HepG2 (cell line): ENCODE data around the gene MMP23B. TPM values are rescaled to one million over a fixed set of nuclear protein-coding genes. Genes with fewer than 3 reads are reported as not detected.

Experiments used
- HHEX ChIP-seq: IDR thresholded peaks from 2 replicates; pipeline ENCODE4 v1.6.1; 2016; ENCODE audit warnings: control low read depth
- MEIS1 ChIP-seq: sonication (generic); formaldehyde crosslinking; IDR thresholded peaks from 2 replicates; pipeline ENCODE4 v1.9.0; 2021; ENCODE audit warnings: mild to moderate bottlenecking, missing genetic modification reagents, moderate library complexity, borderline replicate concordance
- NFYC ChIP-seq: IDR thresholded peaks from 2 replicates; pipeline ENCODE4 v1.6.1; 2016; ENCODE audit warnings: missing genetic modification reagents, missing compliant biosample characterization
- PLRG1 ChIP-seq: fragments of 450-650 bp; conservative IDR thresholded peaks from 2 replicates; pipeline ENCODE4 v1.6.1; 2016
- SCMH1 ChIP-seq: sonication (generic); formaldehyde crosslinking; IDR thresholded peaks from 2 replicates; pipeline ENCODE4 v1.9.0; 2021; ENCODE audit warnings: missing genetic modification reagents, mild to moderate bottlenecking, borderline replicate concordance
- SKI ChIP-seq: fragments of 450-650 bp; IDR thresholded peaks from one replicate; pipeline ENCODE4 v1.6.1; 2018; ENCODE audit warnings: mild to moderate bottlenecking; ENCODE audit not compliant: partially characterized antibody
- SP5 ChIP-seq: IDR thresholded peaks from 2 replicates; pipeline ENCODE4 v1.6.1; 2016; ENCODE audit warnings: low read depth, borderline replicate concordance
- TP53 ChIP-seq: sonication (generic); formaldehyde crosslinking; conservative IDR thresholded peaks from 2 replicates; pipeline ENCODE4 v1.4.0; 2020; ENCODE audit warnings: missing genetic modification reagents
- ZNF430 ChIP-seq: sonication (generic); formaldehyde crosslinking; IDR thresholded peaks from 2 replicates; pipeline ENCODE4 v1.9.0; 2021; ENCODE audit warnings: mild to moderate bottlenecking, missing genetic modification reagents
- ZNF432 ChIP-seq: sonication (generic); formaldehyde crosslinking; IDR thresholded peaks from 2 replicates; pipeline ENCODE4 v1.5.0; 2020; ENCODE audit warnings: missing genetic modification reagents, mild to moderate bottlenecking, borderline replicate concordance
- ZNF451 ChIP-seq: sonication (generic); formaldehyde crosslinking; IDR thresholded peaks from 2 replicates; pipeline ENCODE4 v1.5.0; 2020; ENCODE audit warnings: mild to moderate bottlenecking, missing genetic modification reagents
- ZNF781 ChIP-seq: sonication (generic); formaldehyde crosslinking; IDR thresholded peaks from 2 replicates; pipeline ENCODE4 v1.5.1; 2020; ENCODE audit warnings: borderline replicate concordance, mild to moderate bottlenecking, missing genetic modification reagents; ENCODE audit errors: not compliant biosample characterization
- polyA plus RNA-seq, 8 experiments: library from polyadenylated mRNA; depleted of rRNA in 3 of 8; stranded (reverse) in 7 of 8; unstranded in 1 of 8; fragments of >200 nt; fragmentation: Illumina TruSeq in 4 of 8; extraction: Trizol in 4 of 8; gene quantifications; 2 replicates each; pipeline versions ENCODE4 v1.2.1 to v1.2.3, GENCODE V29; 2011 to 2016; ENCODE audit warnings: low read depth in 4 of 8, missing spikeins in 1 of 8, mixed read lengths in 1 of 8; ENCODE audit not compliant: insufficient read depth in 1 of 8
- total RNA-seq, 5 experiments: library from RNA; depleted of rRNA; stranded (reverse); fragments of >200 nt; fragmentation: Illumina TruSeq; extraction: Trizol; gene quantifications; 2 replicates each; pipeline ENCODE4 v1.2.3, GENCODE V29; 2016; ENCODE audit warnings: low read depth in 1 of 5
- TF ChIP-seq, protein P1 (sequence below): sonication (generic); formaldehyde crosslinking; IDR thresholded peaks from 2 replicates; pipeline ENCODE4 v1.9.0; 2022; ENCODE audit warnings: missing genetic modification reagents, mild to moderate bottlenecking, borderline replicate concordance
- TF ChIP-seq, protein P2 (sequence below): IDR thresholded peaks from 2 replicates; pipeline ENCODE4 v1.6.1; 2016; ENCODE audit warnings: missing compliant biosample characterization, missing genetic modification reagents, borderline replicate concordance
- TF ChIP-seq, protein P3 (sequence below): sonication (generic); formaldehyde crosslinking; IDR thresholded peaks from 2 replicates; pipeline ENCODE4 v1.5.0; 2020; ENCODE audit warnings: mild to moderate bottlenecking, missing genetic modification reagents, moderate library complexity

Gene MMP23B
- total and polyA plus RNA-seq, 2 of the 13 experiments (the other 11 are each of a cell fraction or from before 2014, with no cell fraction given), result 0.61 to 0.75 TPM

DNA sequence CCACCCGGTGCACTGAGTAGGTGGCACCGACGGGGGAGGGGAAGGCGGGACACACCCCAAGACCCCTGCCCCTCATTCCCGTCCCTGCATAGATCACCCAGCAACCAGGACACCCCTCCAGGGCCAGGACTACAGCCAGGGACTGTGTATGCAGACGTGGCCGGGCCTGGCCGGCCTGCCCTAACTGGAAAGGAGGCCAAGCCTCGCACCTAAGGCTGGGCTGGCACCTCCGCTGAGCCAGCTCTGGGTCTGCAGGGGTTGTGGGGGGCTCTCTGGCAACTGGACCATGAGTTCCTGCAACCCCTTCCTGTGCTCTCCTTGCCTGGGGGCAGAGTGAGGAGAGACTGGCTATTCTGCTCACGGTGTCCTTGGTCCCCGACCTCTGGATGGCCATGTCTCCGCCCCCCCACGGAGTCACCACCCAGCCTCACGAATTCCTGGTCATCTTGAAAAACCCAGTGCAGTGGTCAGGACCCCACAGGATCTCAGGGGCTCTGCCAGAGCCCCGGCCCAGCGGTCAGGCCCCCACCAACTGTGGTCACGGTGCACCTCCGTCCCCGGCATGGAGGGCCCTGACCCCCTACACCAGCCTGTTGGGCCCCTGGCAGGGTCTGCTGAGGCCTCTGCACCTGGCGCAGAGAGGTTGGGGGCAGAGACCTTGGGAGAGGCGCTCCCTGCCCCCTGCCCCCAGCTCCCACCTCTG, 31.0 kb upstream of the MMP23B start (continued):
- TF ChIP-seq, protein P1, sequence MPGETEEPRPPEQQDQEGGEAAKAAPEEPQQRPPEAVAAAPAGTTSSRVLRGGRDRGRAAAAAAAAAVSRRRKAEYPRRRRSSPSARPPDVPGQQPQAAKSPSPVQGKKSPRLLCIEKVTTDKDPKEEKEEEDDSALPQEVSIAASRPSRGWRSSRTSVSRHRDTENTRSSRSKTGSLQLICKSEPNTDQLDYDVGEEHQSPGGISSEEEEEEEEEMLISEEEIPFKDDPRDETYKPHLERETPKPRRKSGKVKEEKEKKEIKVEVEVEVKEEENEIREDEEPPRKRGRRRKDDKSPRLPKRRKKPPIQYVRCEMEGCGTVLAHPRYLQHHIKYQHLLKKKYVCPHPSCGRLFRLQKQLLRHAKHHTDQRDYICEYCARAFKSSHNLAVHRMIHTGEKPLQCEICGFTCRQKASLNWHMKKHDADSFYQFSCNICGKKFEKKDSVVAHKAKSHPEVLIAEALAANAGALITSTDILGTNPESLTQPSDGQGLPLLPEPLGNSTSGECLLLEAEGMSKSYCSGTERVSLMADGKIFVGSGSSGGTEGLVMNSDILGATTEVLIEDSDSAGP (CRISPR knock-in tag), result 0 out of 2 replicates have a peak, but pooled peaks have one; percentile 27
- no peak for TF ChIP-seq NFYC (CRISPR knock-in tag)
- 0 out of 2 replicates have a peak, but pooled peaks have one; percentile 19 for TF ChIP-seq ZNF430 (CRISPR knock-in tag)
- no peak for TF ChIP-seq SCMH1 (CRISPR knock-in tag)
- TF ChIP-seq PLRG1, result no peak
- no peak for TF ChIP-seq ZNF432
- TF ChIP-seq HHEX (CRISPR knock-in tag), result no peak
- TF ChIP-seq SP5 (CRISPR knock-in tag), result peak; percentile 50; the same call in 1 of the 2 replicates
- TF ChIP-seq, protein P2, sequence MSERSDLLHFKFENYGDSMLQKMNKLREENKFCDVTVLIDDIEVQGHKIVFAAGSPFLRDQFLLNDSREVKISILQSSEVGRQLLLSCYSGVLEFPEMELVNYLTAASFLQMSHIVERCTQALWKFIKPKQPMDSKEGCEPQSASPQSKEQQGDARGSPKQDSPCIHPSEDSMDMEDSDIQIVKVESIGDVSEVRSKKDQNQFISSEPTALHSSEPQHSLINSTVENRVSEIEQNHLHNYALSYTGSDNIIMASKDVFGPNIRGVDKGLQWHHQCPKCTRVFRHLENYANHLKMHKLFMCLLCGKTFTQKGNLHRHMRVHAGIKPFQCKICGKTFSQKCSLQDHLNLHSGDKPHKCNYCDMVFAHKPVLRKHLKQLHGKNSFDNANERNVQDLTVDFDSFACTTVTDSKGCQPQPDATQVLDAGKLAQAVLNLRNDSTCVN (CRISPR knock-in tag), result no peak
- TF ChIP-seq, protein P3, sequence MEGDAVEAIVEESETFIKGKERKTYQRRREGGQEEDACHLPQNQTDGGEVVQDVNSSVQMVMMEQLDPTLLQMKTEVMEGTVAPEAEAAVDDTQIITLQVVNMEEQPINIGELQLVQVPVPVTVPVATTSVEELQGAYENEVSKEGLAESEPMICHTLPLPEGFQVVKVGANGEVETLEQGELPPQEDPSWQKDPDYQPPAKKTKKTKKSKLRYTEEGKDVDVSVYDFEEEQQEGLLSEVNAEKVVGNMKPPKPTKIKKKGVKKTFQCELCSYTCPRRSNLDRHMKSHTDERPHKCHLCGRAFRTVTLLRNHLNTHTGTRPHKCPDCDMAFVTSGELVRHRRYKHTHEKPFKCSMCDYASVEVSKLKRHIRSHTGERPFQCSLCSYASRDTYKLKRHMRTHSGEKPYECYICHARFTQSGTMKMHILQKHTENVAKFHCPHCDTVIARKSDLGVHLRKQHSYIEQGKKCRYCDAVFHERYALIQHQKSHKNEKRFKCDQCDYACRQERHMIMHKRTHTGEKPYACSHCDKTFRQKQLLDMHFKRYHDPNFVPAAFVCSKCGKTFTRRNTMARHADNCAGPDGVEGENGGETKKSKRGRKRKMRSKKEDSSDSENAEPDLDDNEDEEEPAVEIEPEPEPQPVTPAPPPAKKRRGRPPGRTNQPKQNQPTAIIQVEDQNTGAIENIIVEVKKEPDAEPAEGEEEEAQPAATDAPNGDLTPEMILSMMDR (CRISPR knock-in tag), result no peak
- no peak for TF ChIP-seq ZNF451 (CRISPR knock-in tag)
- no peak for TF ChIP-seq ZNF781 (CRISPR knock-in tag)
- no peak for TF ChIP-seq TP53 (CRISPR knock-in tag)
- no peak for TF ChIP-seq SKI
- TF ChIP-seq MEIS1, result no peak
- TF ChIP-seq, all 625 proteins: peak for 15
